ENCODE data around the gene ATP2B2. TPM values are rescaled to one million over a fixed set of nuclear protein-coding genes. Genes with fewer than 3 reads are reported as not detected.

The ATP2B2 gene
- total RNA-seq, 4 donors from 2014 or later, result 0.86 to 2.2 (median 1.0) TPM; not detected in 1

GRCh38 chr3:10310578-10310977 is 194.8 kb downstream of the ATP2B2 start:
- H3K36me3 ChIP-seq, result peaks cover 94% of the 10 kb centered on the region
- TF ChIP-seq POLR2A (IDR thresholded peaks at IDR 0.05) (no peak), CTCF (IDR thresholded peaks at IDR 0.05) (no peak), EP300 (IDR thresholded peaks at IDR 0.05) (no peak), POLR2AphosphoS5 (IDR thresholded peaks at IDR 0.05) (no peak)
- H3K4me1 ChIP-seq, result no peaks in the 10 kb centered on the region
- H3K4me3 ChIP-seq, result no peak overlapping the region
- WGBS, result 90% methylated on average over 2 of the region's 2 CpGs
- H3K27me3 ChIP-seq, result no peaks in the 10 kb centered on the region
- H3K9me3 ChIP-seq, result no peaks in the 10 kb centered on the region
- no peak overlapping the region for H3K27ac ChIP-seq
- no peak for DNase-seq (ENCODE audit: low spot score in 2 of 2)

GRCh38 chr3:10309736-10310135 is 195.7 kb downstream of the ATP2B2 start:
- peaks cover 94% of the 10 kb centered on the region for H3K36me3 ChIP-seq

GRCh38 chr3:10308678-10309077 is 196.7 kb downstream of the ATP2B2 start:
- H3K4me3 ChIP-seq, result no peak overlapping the region
- 92% methylated on average over 7 of the region's 7 CpGs for WGBS
- TF ChIP-seq CTCF (IDR thresholded peaks at IDR 0.05) (no peak), POLR2A (IDR thresholded peaks at IDR 0.05) (no peak), EP300 (IDR thresholded peaks at IDR 0.05) (no peak), POLR2AphosphoS5 (IDR thresholded peaks at IDR 0.05) (no peak)
- no peaks in the 10 kb centered on the region for H3K9me3 ChIP-seq
- H3K4me1 ChIP-seq, result no peaks in the 10 kb centered on the region
- H3K36me3 ChIP-seq, result peaks cover 94% of the 10 kb centered on the region
- no peak for DNase-seq (ENCODE audit: low spot score in 2 of 2)
- H3K27ac ChIP-seq, result no peak overlapping the region
- no peaks in the 10 kb centered on the region for H3K27me3 ChIP-seq

More at GRCh38 chr3:10309736-10310135, 195.7 kb downstream of the ATP2B2 start:
- Histone ChIP-seq H3K27ac (no peak overlapping the region), H3K4me3 (no peak overlapping the region), H3K4me1 (no peaks in the 10 kb centered on the region), H3K27me3 (no peaks in the 10 kb centered on the region), H3K9me3 (no peaks in the 10 kb centered on the region)
- TF ChIP-seq CTCF (IDR thresholded peaks at IDR 0.05), result no peak
- no peak for TF ChIP-seq POLR2A (IDR thresholded peaks at IDR 0.05)
- no peak for TF ChIP-seq POLR2AphosphoS5 (IDR thresholded peaks at IDR 0.05)
- no peak for TF ChIP-seq EP300 (IDR thresholded peaks at IDR 0.05)
- DNase-seq (ENCODE audit: low spot score in 2 of 2), result no peak
- 66% methylated on average over 4 of the region's 4 CpGs for WGBS

GRCh38 chr3:10306156-10306555 is 199.2 kb downstream of the ATP2B2 start:
- H3K4me3 ChIP-seq, result no peak overlapping the region
- H3K4me1 ChIP-seq, result no peaks in the 10 kb centered on the region
- TF ChIP-seq CTCF (IDR thresholded peaks at IDR 0.05), result no peak
- no peak for TF ChIP-seq POLR2A (IDR thresholded peaks at IDR 0.05)
- no peak for TF ChIP-seq POLR2AphosphoS5 (IDR thresholded peaks at IDR 0.05)
- TF ChIP-seq EP300 (IDR thresholded peaks at IDR 0.05), result no peak
- H3K36me3 ChIP-seq, result peaks cover 94% of the 10 kb centered on the region
- 93% methylated on average over 3 of the region's 3 CpGs for WGBS
- no peak for DNase-seq (ENCODE audit: low spot score in 2 of 2)
- no peaks in the 10 kb centered on the region for H3K9me3 ChIP-seq
- no peak overlapping the region for H3K27ac ChIP-seq
- no peaks in the 10 kb centered on the region for H3K27me3 ChIP-seq

GRCh38 chr3:10305331-10305902 is 200.0 kb downstream of the ATP2B2 start:
- WGBS, result 95% methylated on average over 4 of the region's 4 CpGs
- TF ChIP-seq POLR2AphosphoS5 (IDR thresholded peaks at IDR 0.05) (no peak), CTCF (IDR thresholded peaks at IDR 0.05) (no peak)
- no peaks in the 10 kb centered on the region for H3K4me1 ChIP-seq
- H3K36me3 ChIP-seq, result peaks cover 94% of the 10 kb centered on the region
- no peak for DNase-seq (ENCODE audit: low spot score in 2 of 2)
- H3K9me3 ChIP-seq, result no peaks in the 10 kb centered on the region
- no peak overlapping the region for H3K4me3 ChIP-seq
- no peaks in the 10 kb centered on the region for H3K27me3 ChIP-seq
- no peak overlapping the region for H3K27ac ChIP-seq
